Measurements from ENCODE around the gene PSEN2.

The PSEN2 gene

DNA sequence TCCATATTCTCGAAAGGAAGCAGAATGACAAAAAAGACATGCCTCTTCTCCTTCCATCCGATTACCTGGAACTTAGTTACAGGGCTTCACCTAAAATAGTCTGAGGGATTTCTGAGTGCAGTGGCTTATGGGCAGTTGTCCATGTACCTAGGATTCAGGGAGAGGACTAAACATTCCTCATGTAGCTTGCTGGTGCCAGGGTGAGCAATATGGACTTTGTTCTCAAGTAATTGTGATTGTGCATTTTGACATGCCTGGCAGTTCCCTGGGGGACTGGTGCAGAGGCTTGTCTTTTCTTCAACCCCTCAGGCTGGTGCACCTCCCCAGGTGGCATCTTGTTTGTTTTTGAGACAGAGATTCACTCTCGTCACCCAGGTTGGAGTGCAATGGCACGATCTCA is 6.1 kb upstream of the PSEN2 start:
- no peak for DNase-seq (ENCODE audit: low read depth in 2 of 3, low spot score in 2 of 3)

- no peak for DNase-seq (ENCODE audit: low read depth in 2 of 3, low spot score in 2 of 3)
Observed at GRCh38 chr1:226865590-226865989, 4.8 kb upstream of the PSEN2 start.

DNA sequence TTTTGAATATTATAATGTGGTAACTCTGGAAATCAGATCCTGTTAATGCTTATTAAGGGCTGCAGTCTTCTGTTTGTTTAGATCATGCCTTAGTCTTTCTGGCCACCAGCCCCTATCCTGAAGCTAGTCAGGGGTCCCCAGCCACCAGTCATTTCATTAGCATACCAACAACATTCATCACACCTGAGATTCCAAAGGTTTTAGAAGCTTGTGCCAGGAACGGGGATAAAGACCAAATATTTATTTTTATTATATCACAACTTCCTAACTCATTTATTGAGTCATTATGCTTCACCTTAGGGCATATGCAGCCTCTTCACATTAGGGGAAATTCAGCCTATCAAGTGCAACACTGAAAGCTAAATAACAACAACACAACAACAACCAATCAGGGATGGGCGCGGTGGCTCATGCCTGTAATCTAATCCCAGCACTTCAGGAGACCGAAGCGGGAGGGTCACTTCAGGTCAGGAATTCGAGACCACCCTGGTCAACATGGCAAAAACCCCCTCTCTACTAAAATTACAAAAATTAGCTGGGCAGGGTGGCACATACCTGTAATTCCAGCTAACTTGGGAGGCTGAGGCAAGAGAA is 2.9 kb upstream of the PSEN2 start:
- DNase-seq (ENCODE audit: low read depth in 2 of 3, low spot score in 2 of 3) = no peak

GRCh38 chr1:226868726-226869125 is 1.7 kb upstream of the PSEN2 start:
- no peak for DNase-seq (ENCODE audit: low read depth in 2 of 3, low spot score in 2 of 3)

- DNase-seq (ENCODE audit: low read depth in 2 of 3, low spot score in 2 of 3) = no peak
Observed at GRCh38 chr1:226870026-226870400, 403 bp upstream of the PSEN2 start.

DNA sequence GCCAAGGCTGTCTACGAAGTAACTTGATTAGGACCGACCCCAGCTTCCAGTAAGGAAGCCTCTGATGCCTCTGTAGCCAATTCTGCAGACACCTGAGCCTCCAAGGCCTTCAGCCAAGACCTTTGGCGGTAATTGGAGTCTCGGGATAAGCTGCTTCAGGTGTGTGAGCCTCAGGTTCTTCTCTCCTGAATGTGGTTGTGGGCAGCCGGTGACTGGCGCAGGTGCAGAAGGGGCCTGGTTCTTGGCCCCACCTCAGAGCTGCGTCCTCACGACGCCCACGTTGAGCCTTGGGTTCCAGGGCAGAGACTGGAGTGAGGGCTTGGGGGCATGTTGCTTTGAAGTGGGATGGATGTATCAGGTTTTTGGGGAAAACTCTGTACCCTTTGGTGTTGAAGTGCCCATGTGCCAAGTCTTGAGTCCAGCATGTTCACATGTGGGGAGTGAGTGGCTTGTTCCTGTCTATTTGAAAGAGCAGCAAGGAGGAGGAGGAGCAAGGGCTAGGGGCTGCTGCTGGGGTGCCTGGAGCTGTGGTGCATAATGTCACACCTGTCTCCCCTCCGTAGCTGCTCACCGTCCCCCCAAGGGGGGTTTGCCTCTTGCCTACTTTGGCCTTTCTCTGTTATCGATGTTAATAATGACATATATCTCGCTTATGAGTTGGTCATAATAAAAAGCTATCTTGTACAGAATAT is 1.4 kb downstream of the PSEN2 start:
- DNase-seq (ENCODE audit: low read depth in 2 of 3, low spot score in 2 of 3) = no peak

DNA sequence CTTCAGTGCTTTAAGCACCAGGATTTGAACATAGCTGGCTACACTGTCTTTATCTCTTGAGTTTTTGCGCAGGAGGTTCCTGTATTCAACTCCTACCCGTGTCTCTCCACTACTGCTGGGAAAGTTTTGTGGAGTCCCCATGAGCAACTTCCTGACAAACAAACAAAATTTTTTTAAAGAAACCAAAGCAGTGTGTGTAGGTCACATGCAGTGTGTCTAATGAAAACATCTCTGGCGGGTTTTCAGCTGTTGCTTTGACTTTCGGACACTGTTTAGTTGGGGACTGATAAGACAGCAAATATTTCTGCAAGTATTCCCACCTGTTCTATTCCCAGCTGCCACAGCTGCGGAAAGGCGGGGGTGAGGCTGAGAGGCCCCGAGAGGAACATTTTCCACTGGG is 2.0 kb downstream of the PSEN2 start:
- DNase-seq (ENCODE audit: low read depth in 2 of 3, low spot score in 2 of 3) = no peak

DNA sequence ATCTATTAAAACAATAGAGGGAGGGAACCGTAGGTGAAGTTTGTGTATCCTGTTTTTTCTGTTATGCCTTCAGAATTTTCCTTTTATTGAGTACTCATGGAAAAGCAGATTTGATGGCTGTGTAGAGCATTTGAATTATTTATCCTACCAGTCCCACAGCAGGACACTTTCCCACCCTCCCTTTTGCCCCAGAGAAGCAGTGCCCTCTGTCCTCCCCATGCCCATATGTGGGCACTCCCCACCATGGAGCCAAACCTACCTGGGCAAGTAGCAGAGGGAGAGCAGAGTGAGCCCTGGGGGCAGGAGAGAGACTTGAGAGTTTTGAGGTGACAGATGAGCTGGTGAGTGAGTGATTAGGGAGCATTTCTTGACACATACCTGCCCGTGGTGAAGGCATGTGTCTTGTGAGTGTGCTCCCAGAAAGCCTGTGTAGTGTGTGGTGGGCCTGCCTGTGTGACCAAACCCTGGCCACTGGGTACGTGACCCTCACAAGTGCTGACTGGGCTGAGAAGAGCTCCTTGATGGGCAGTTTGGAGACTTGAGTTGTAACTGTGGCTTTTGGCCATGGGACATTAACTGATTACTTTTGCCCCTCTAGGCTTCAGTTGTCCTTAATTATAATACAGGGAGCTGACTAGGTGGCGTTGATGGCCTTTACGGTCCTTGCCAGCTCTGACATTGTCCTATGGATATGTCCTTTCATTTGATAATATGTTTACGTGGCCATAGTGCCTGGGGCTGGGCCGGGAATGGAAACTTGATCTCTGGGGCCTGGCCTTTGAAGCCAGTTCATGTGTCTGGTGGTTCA is 3.6 kb downstream of the PSEN2 start:
- no peak for DNase-seq (ENCODE audit: low read depth in 2 of 3, low spot score in 2 of 3)

DNA sequence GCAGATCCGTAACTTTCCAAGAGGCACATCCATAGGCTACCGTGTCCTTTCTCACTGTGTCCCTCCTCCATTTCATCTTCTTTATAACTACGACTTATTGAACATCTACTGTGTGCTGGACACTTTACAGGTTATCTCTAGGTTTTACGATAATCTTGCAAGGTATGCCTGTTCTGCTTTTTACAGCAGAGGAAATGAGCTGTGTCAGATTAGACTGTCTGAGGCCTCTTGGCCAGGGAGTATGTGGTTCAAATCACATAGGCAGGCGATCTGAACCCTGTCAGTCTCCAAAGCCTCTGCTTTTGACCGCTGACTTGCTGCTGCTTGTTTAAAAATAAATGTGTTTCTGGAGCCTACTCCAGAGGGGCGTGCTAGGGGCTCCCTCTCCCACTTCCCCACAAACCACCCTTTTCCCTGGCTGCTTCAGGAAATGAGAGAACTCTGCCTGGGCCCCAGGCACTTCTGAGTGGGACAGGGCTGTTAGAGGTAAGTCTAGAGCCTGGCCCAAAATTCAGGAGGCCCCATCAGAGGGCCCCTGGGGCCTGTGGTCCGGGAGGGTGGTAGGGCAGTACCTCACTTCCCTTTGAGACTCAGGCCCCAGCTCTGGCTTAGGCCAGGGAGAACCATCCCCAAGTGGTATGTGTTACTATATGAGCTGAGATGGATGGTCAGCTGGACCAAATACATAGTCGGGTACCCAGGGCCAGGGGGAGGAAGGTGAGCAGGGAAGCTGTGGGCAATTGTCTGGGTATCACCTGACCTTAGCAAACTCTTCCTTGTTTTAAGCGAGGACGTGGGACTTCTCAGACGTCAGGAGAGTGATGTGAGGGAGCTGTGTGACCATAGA is 4.4 kb downstream of the PSEN2 start:
- DNase-seq (ENCODE audit: low read depth in 2 of 3, low spot score in 2 of 3) = no peak

- DNase-seq (ENCODE audit: low read depth in 2 of 3, low spot score in 2 of 3) = no peak
Observed at GRCh38 chr1:226875641-226876295, 5.4 kb downstream of the PSEN2 start.

GRCh38 chr1:226877669-226878068 is 7.3 kb downstream of the PSEN2 start:
- DNase-seq (ENCODE audit: low read depth in 2 of 3, low spot score in 2 of 3) = no peak

GRCh38 chr1:226880372-226881287 is 10.2 kb downstream of the PSEN2 start:
- DNase-seq (ENCODE audit: low read depth in 2 of 3, low spot score in 2 of 3) = no peak

DNA sequence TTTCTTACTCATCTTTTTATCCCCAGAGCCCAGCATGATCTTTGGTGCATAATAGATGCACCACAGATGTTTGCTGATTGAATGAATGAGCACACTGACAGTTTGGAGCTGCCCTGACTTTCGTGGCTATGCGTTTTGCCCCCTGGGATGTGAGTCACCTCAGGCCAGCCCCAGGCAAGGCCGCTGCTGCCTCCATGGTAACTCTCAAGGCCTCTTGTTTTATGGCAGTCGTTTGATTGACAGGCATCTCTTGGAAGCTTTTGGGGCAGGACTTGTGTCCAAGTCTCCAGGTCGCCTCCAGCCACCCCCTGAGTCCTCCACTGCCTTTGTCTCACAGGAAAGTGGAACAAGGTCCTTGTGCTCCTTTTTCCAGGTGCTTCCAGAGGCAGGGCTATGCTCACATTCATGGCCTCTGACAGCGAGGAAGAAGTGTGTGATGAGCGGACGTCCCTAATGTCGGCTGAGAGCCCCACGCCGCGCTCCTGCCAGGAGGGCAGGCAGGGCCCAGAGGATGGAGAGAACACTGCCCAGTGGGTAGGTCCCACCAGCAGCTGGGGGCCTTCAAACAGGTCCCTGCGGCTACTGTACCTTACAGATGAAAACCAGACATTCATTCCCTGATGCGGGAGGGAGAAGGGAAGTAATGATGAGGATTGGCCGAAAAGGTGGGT is 11.2 kb downstream of the PSEN2 start:
- no peak for DNase-seq (ENCODE audit: low read depth in 2 of 3, low spot score in 2 of 3)

GRCh38 chr1:226882187-226882586 is 11.8 kb downstream of the PSEN2 start:
- no peak for DNase-seq (ENCODE audit: low read depth in 2 of 3, low spot score in 2 of 3)

DNA sequence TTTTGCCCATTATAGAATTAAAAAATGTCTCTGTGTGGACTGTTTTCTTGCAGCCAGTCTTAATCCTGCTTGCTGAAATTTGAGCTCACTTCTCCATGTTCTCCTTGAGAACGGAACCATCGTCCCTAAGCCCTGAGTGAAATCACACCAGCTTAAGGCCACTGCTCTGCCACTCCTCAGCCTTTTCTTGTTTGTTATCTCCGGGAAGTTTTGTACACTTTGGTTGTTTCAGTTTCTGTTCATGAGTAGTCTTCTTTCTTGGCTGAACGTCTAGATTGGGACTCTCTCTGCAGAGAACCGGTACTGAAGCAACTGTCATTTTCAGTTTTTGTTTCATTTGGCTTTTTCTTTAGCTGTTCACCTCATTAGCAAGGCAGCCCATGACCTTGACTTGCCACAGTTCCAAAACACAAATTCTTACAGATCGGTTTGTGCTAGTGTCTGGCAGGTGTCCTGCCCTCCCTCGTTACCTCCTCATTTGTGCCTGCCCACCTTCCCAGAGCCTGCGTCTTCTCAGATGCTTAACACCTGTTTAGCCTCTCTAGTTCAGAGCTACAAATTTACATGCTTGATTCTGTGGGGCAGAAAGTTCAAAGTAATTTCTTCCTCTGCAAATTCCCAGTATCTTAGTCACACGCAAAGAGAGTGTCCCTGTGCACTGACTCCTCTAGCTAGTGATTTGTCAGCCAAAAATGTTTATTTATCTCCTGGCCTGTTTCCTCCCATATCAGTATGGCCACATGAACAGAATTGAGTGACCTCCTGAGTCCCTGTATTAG is 12.4 kb downstream of the PSEN2 start:
- no peak for DNase-seq (ENCODE audit: low read depth in 2 of 3, low spot score in 2 of 3)

- no peak for DNase-seq (ENCODE audit: low read depth in 2 of 3, low spot score in 2 of 3)
Observed at GRCh38 chr1:226883630-226884029, 13.2 kb downstream of the PSEN2 start.

DNA sequence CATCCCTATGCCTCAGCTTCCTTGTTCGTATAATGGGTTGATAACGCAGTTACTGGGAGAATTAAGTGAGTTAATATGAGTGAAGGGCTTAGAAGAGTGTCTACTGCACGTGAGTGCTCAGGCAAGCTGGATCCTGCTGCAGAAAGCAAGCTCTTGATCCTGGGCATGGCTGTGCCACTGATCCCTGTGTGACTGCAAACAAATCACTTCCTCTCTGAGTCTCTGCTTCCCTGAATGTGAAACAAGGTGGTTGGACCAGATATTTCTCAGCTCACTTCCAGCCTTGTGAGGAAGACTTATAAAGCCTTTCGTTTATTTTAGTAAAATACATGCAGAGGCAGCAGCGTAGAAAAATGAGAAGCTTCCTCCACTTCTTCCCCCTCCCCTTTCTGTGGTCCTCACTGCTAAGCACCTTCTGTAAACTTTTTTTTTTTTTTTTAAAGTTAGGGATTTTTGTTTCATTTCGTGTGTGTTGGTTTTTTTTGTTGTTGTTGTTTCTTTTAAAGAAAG is 13.8 kb downstream of the PSEN2 start:
- DNase-seq (ENCODE audit: low read depth in 2 of 3, low spot score in 2 of 3) = no peak
